Natural killer cell (primary cell): Measurements from ENCODE around the gene GEMIN4. TPM values are rescaled to one million over a fixed set of nuclear protein-coding genes. Genes with fewer than 3 reads are reported as not detected.
A peak's percentile ranks its signal among the peaks of the same experiment; 100 is the strongest.

Experiments
- ATAC-seq, 3 donors: fragments of 150-1000 bp in 2 of 3; fragments of 200-7000 bp in 1 of 3; cut with Tn5 transposase; 1 replicate in 1 of 3; 2 replicates in 2 of 3; pipeline ENCODE4 v1.10.0; 2021; ENCODE audit warnings: mild to moderate bottlenecking in 2 of 3, moderate library complexity in 2 of 3
- DNase-seq, 2 donors: peaks; one replicate each; pipeline versions ENCODE4 v3.0.0 to v3.0.0-alpha.2; 2013 to 2021; ENCODE audit warnings: mixed read lengths in 1 of 2
- H3K27ac ChIP-seq: one replicate; pipeline ENCODE4 v1.5.1; 2013; ENCODE audit warnings: mild to moderate bottlenecking, low read length
- H3K27me3 ChIP-seq: one replicate; pipeline ENCODE4 v1.6.1; 2013; ENCODE audit warnings: low read length; ENCODE audit not compliant: control insufficient read depth, insufficient read depth
- H3K36me3 ChIP-seq: one replicate; pipeline ENCODE4 v1.6.1; 2013; ENCODE audit warnings: low read length; ENCODE audit not compliant: control insufficient read depth, insufficient read depth
- H3K4me1 ChIP-seq: one replicate; pipeline ENCODE4 v1.6.1; 2013; ENCODE audit warnings: low read length; ENCODE audit not compliant: control insufficient read depth, insufficient read depth
- H3K4me3 ChIP-seq: one replicate; pipeline ENCODE4 v1.5.1; 2013; ENCODE audit warnings: low read length
- H3K9me3 ChIP-seq: one replicate; pipeline ENCODE4 v1.6.1; 2013; ENCODE audit warnings: low read length; ENCODE audit not compliant: control insufficient read depth, insufficient read depth
- H3K27ac Mint-ChIP-seq, 2 donors: one replicate each; pipeline ENCODE4 v1.8.0; 2022; ENCODE audit warnings: mild to moderate bottlenecking in 2 of 2, mixed read lengths in 2 of 2, moderate library complexity in 1 of 2
- H3K27me3 Mint-ChIP-seq, 2 donors: one replicate each; pipeline ENCODE4 v1.8.0; 2022; ENCODE audit warnings: low read depth in 2 of 2, mixed read lengths in 2 of 2
- H3K36me3 Mint-ChIP-seq: one replicate; pipeline ENCODE4 v1.8.0; 2022; ENCODE audit warnings: mixed read lengths
- H3K4me1 Mint-ChIP-seq, 2 donors: one replicate each; pipeline ENCODE4 v1.8.0; 2022; ENCODE audit warnings: mixed read lengths in 2 of 2
- H3K4me3 Mint-ChIP-seq: one replicate; pipeline ENCODE4 v1.8.0; 2022; ENCODE audit warnings: mild to moderate bottlenecking, moderate library complexity, mixed read lengths
- H3K9me3 Mint-ChIP-seq, 2 donors: one replicate each; pipeline ENCODE4 v1.8.0; 2022; ENCODE audit warnings: mixed read lengths in 2 of 2
- WGBS: methylation state at CpG from one replicate; pipeline ENCODE4 v1.1.7; 2013; ENCODE audit warnings: missing lambda C conversion rate; ENCODE audit not compliant: insufficient coverage; 5-methylcytosine and 5-hydroxymethylcytosine counted together
- intact Hi-C: fragments of 100-400 bp; cut with micrococcal nuclease; formaldehyde crosslinking; loops from one replicate; pipeline ENCODE4 v1.14.2; 2022
- total RNA-seq, 4 donors: library from RNA; stranded (reverse); fragments of 120-200 nt in 1 of 4; gene quantifications; one replicate each; pipeline versions ENCODE4 v1.2.3 to v1.2.4, GENCODE V29; 2013 to 2022
- TF ChIP-seq, protein P1 (sequence below): fragments of 200-600 bp; IDR thresholded peaks from one replicate; pipeline ENCODE4 v1.8.0; 2022; ENCODE audit warnings: antibody characterized with exemption

Gene GEMIN4
- total RNA-seq, 3 donors from 2014 or later (not counting 1 experiment from before 2014, with no cell fraction given) = 13.7 to 17.1 (median 13.7) TPM

DNA sequence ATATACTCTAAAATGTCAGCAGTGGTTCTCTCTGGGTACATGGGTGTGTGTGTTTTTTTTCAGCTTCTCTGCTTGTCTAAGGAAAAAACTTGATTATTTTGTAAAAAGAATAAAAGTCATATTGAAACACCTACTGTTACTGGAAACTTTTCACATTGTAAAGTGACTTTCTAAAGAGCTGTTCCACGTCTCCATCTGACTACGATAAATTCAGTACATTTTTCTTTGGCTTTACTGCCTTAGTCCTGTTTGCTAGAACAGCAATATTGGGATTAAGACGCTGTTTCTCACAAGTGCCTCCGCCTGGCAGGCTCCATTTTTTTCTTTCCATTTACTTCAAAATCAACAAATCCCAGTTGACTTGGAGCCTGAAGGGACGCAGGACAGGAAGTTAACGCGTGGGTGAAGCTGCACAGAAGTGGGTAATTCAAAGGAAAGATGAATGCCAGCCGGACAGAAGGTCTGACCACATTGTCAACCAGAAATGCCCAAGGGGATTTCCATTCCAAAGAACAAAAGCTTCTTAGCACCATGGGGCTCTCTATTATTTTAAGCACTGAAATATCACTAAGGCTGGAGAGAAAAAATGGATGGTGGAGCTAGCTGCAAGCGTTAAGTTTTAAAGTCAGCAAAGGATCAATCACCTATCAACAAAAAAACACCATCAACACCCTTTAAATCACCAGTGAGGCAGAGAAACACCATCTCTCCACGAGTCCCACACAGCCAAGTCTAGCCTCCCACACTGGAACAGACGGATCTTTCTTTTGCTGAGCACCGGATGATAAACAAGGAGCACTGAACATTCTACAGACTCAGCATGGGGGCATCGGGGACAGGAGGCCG lies 21.6 kb upstream of the GEMIN4 start:
- H3K4me3 ChIP-seq = no peak overlapping the region
- intact Hi-C loops = no loop called here
- H3K36me3 ChIP-seq = peaks cover 80% of the 10 kb centered on the region
- H3K27me3 ChIP-seq = no peaks in the 10 kb centered on the region
- Mint-ChIP-seq H3K4me3 (no peak overlapping the region), H3K27ac (peak overlapping the region in 1 of 2 donors; percentile 46), H3K4me1 (peaks cover 0 to 7% of the 10 kb centered on the region in 2 donors), H3K9me3 (no peaks in the 10 kb centered on the region), H3K36me3 (peaks cover 26% of the 10 kb centered on the region), H3K27me3 (no peaks in the 10 kb centered on the region)
- no peaks in the 10 kb centered on the region for H3K4me1 ChIP-seq
- DNase-seq = no peak
- no peaks in the 10 kb centered on the region for H3K9me3 ChIP-seq
- no peak for ATAC-seq
- WGBS = 61% methylated on average over 14 of the region's 14 CpGs
- no peak overlapping the region for H3K27ac ChIP-seq
- TF ChIP-seq, protein P1, sequence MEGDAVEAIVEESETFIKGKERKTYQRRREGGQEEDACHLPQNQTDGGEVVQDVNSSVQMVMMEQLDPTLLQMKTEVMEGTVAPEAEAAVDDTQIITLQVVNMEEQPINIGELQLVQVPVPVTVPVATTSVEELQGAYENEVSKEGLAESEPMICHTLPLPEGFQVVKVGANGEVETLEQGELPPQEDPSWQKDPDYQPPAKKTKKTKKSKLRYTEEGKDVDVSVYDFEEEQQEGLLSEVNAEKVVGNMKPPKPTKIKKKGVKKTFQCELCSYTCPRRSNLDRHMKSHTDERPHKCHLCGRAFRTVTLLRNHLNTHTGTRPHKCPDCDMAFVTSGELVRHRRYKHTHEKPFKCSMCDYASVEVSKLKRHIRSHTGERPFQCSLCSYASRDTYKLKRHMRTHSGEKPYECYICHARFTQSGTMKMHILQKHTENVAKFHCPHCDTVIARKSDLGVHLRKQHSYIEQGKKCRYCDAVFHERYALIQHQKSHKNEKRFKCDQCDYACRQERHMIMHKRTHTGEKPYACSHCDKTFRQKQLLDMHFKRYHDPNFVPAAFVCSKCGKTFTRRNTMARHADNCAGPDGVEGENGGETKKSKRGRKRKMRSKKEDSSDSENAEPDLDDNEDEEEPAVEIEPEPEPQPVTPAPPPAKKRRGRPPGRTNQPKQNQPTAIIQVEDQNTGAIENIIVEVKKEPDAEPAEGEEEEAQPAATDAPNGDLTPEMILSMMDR = no peak

DNA sequence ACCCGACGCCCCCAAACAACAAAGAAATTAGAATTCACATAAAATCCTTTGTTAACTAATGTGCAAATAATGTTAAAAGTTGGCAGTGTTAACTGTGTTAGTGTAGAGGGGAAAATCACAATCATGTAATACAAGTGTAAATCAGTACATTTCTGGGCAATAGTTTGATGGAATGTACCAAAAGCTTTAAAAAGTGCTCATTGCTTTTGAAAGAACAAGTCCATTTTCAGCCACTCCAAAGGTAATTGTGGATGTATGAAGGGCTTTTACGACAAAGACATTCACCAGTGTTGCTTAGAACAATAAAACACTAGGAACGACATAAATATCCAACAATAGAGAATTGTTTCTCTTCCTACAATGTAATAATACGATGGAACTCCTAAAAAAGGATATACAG lies 21.0 kb upstream of the GEMIN4 start:
- no peak overlapping the region for H3K4me3 Mint-ChIP-seq
- no peaks in the 10 kb centered on the region for H3K4me1 ChIP-seq
- intact Hi-C loops = no loop called here
- no peak overlapping the region for H3K27ac Mint-ChIP-seq
- ATAC-seq = no peak
- no peaks in the 10 kb centered on the region for H3K27me3 ChIP-seq
- H3K27ac ChIP-seq = no peak overlapping the region
- peaks cover 0 to 7% of the 10 kb centered on the region in 2 donors for H3K4me1 Mint-ChIP-seq
- DNase-seq = no peak
- TF ChIP-seq, protein P1 = no peak
- H3K9me3 ChIP-seq = no peaks in the 10 kb centered on the region
- no peaks in the 10 kb centered on the region for H3K9me3 Mint-ChIP-seq
- H3K27me3 Mint-ChIP-seq = no peaks in the 10 kb centered on the region
- peaks cover 24% of the 10 kb centered on the region for H3K36me3 Mint-ChIP-seq
- H3K36me3 ChIP-seq = peaks cover 73% of the 10 kb centered on the region
- WGBS = no CpG with 5 or more reads among the region's 5 CpGs
- H3K4me3 ChIP-seq = no peak overlapping the region

DNA sequence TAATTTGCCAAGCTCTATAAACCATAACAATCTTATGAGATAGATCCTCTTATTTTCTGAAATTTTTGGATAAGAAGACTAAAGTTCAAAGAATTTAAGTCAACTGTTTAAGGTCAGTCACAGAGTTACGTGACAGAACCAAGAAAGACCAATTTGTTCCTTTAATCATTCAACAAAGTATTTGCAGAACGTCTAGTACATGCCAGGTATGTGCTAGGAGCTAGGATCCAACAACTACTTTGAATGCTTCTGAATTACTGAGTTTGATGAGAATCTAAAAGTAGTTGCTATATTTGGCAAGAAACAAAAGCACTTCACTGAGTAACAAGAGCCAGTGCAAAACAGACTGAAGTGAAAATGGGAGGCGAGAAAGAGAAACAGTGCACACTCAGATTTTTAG lies 15.0 kb upstream of the GEMIN4 start:
- no peak overlapping the region for H3K4me3 ChIP-seq
- intact Hi-C loops = no loop called here
- TF ChIP-seq, protein P1 = no peak
- WGBS = 87% methylated on average over 3 of the region's 3 CpGs
- no peak for ATAC-seq
- Mint-ChIP-seq H3K4me1 (no peaks in the 10 kb centered on the region), H3K9me3 (no peaks in the 10 kb centered on the region), H3K27ac (no peak overlapping the region), H3K4me3 (no peak overlapping the region), H3K27me3 (no peaks in the 10 kb centered on the region), H3K36me3 (peaks cover 40% of the 10 kb centered on the region)
- no peak overlapping the region for H3K27ac ChIP-seq
- no peaks in the 10 kb centered on the region for H3K9me3 ChIP-seq
- peaks cover 47% of the 10 kb centered on the region for H3K36me3 ChIP-seq
- no peaks in the 10 kb centered on the region for H3K27me3 ChIP-seq
- no peaks in the 10 kb centered on the region for H3K4me1 ChIP-seq
- no peak for DNase-seq
